MV-4-11 (cell line): Measurements from ENCODE around the gene DEPP1.

Experiments
- DNase-seq: peaks from one replicate; lab custom pipeline; 2025; lab: John Stamatoyannopoulos, UW

The DEPP1 gene

GRCh38 chr10:44966816-44967509 lies 11.6 kb downstream of the DEPP1 start:
- DNase-seq, result no peak

GRCh38 chr10:44966129-44966815 lies 12.3 kb downstream of the DEPP1 start:
- DNase-seq, result peak; percentile 28

- DNase-seq, result no peak
These were observed 12.9 kb downstream of the DEPP1 start for GRCh38 chr10:44965651-44966097.

GRCh38 chr10:44965104-44965503 lies 13.5 kb downstream of the DEPP1 start:
- DNase-seq, result no peak

- DNase-seq, result no peak
These were observed 14.6 kb downstream of the DEPP1 start for GRCh38 chr10:44963772-44964633.

- peak; percentile 65 for DNase-seq
These were observed 15.5 kb downstream of the DEPP1 start for GRCh38 chr10:44962870-44963738.

GRCh38 chr10:44961931-44962750 lies 16.5 kb downstream of the DEPP1 start:
- no peak for DNase-seq

- DNase-seq, result no peak
These were observed 17.4 kb downstream of the DEPP1 start for GRCh38 chr10:44961230-44961571.

GRCh38 chr10:44960482-44961229 lies 18.0 kb downstream of the DEPP1 start:
- peak; percentile 50 for DNase-seq

GRCh38 chr10:44960088-44960460 lies 18.5 kb downstream of the DEPP1 start:
- DNase-seq, result no peak

- DNase-seq, result peak; percentile 70
These were observed 19.1 kb downstream of the DEPP1 start, which contains the start of gene RASSF4 for GRCh38 chr10:44959247-44960087. RASSF4 (plus strand) TSS chr10:44959802; CDS start chr10:44970203, 10,401 bp downstream.

- DNase-seq, result peak; percentile 39
These were observed 19.7 kb downstream of the DEPP1 start for GRCh38 chr10:44958898-44959246.

GRCh38 chr10:44958196-44958897 lies 20.3 kb downstream of the DEPP1 start:
- peak; percentile 58 for DNase-seq

GRCh38 chr10:44956717-44957706 lies 21.6 kb downstream of the DEPP1 start:
- no peak for DNase-seq

- DNase-seq, result no peak
These were observed 22.4 kb downstream of the DEPP1 start for GRCh38 chr10:44956226-44956625.

GRCh38 chr10:44955413-44956070 lies 23.1 kb downstream of the DEPP1 start:
- no peak for DNase-seq

- DNase-seq, result no peak
These were observed 23.6 kb downstream of the DEPP1 start for GRCh38 chr10:44954962-44955361.
